B cell (primary cell): ENCODE measurements around the gene FAM118B. TPM values are rescaled to one million over a fixed set of nuclear protein-coding genes. Genes with fewer than 3 reads are reported as not detected.

Experiments
- ATAC-seq: fragments of 200-7000 bp; cut with Tn5 transposase; one replicate; pipeline ENCODE4 v1.10.0; 2021; ENCODE audit warnings: low read depth, mild to moderate bottlenecking, moderate number of reproducible peaks, moderate library complexity
- CTCF ChIA-PET: fragments of 350-600 bp; sonication (Branson Sonifier 250); formaldehyde crosslinking; loops from one replicate; lab custom pipeline; 2021; ENCODE audit warnings: antibody characterized with exemption, inconsistent platforms; lab: Charles Lee
- POLR2A ChIA-PET: fragments of 350-600 bp; sonication (Branson Sonifier 250); formaldehyde crosslinking; loops from one replicate; lab custom pipeline; 2021; ENCODE audit warnings: antibody characterized with exemption; lab: Charles Lee
- DNase-seq: peaks from one replicate; pipeline ENCODE4 v3.0.0; 2013
- H2AFZ ChIP-seq: 2 replicates; pipeline ENCODE4 v1.6.1; 2012; ENCODE audit warnings: mild to moderate bottlenecking, low read depth, low read length; ENCODE audit not compliant: insufficient read depth, poor library complexity, severe bottlenecking
- H3K27ac ChIP-seq, 2 donors: 1 replicate in 1 of 2; 2 replicates in 1 of 2; pipeline ENCODE4 v1.5.1; 2012 to 2013; ENCODE audit warnings: low read length in 2 of 2, mild to moderate bottlenecking in 2 of 2, moderate library complexity in 1 of 2
- H3K27me3 ChIP-seq, 4 experiments: fragments of 200-600 bp in 1 of 4; sonication (generic) in 1 of 4; replicated peaks in 1 of 4; 1 replicate in 2 of 4; 2 replicates in 2 of 4; pipeline versions ENCODE4 v1.6.1 to v1.7.0; 2013 to 2016; ENCODE audit warnings: low read length in 3 of 4, mild to moderate bottlenecking in 2 of 4, mixed read lengths in 1 of 4, moderate library complexity in 1 of 4; ENCODE audit not compliant: insufficient read depth in 4 of 4, control insufficient read depth in 3 of 4; ENCODE audit errors: control extremely low read depth in 1 of 4
- H3K36me3 ChIP-seq, 2 experiments: replicated peaks in 1 of 2; 1 replicate in 1 of 2; 2 replicates in 1 of 2; pipeline versions ENCODE4 v1.6.1 to v1.7.1; 2013; ENCODE audit warnings: low read length in 1 of 2; ENCODE audit not compliant: insufficient read depth in 2 of 2, control insufficient read depth in 1 of 2; ENCODE audit errors: control extremely low read depth in 1 of 2, extremely low read depth in 1 of 2
- H3K4me1 ChIP-seq, 2 donors: fragments of 200-600 bp in 1 of 2; sonication (generic) in 1 of 2; 1 replicate in 1 of 2; 2 replicates in 1 of 2; pipeline versions ENCODE4 v1.5.1 to v1.6.1; 2013 to 2017; ENCODE audit warnings: low read length in 2 of 2; ENCODE audit not compliant: control insufficient read depth in 2 of 2, insufficient read depth in 2 of 2
- H3K4me2 ChIP-seq: replicated peaks from 2 replicates; pipeline ENCODE3; 2012; ENCODE audit warnings: mild to moderate bottlenecking, low read depth, low read length; ENCODE audit not compliant: poor library complexity, severe bottlenecking
- H3K4me3 ChIP-seq, 5 experiments: fragments of 200-600 bp in 1 of 5; sonication (generic) in 1 of 5; 1 replicate in 3 of 5; 2 replicates in 2 of 5; pipeline versions ENCODE4 v1.5.1 to v1.7.0; 2011 to 2016; ENCODE audit warnings: low read length in 4 of 5, mild to moderate bottlenecking in 4 of 5, low read depth in 2 of 5, control low read depth in 1 of 5, moderate library complexity in 1 of 5; ENCODE audit not compliant: insufficient read depth in 1 of 5; ENCODE audit errors: control extremely low read depth in 1 of 5, extremely low read depth in 1 of 5
- H3K79me2 ChIP-seq: fragments of 200-600 bp; sonication (generic); one replicate; pipeline ENCODE4 v1.6.0; 2016; ENCODE audit warnings: low read length; ENCODE audit not compliant: control insufficient read depth, insufficient read depth
- H3K9ac ChIP-seq: fragments of 200-600 bp; sonication (generic); 2 replicates; pipeline ENCODE4 v1.6.1; 2017; ENCODE audit warnings: mild to moderate bottlenecking, low read length, moderate library complexity
- H3K9me3 ChIP-seq, 3 donors: one replicate each; pipeline versions ENCODE4 v1.6.1 to v1.7.1; 2013; ENCODE audit warnings: low read length in 2 of 3; ENCODE audit not compliant: control insufficient read depth in 2 of 3, insufficient read depth in 1 of 3; ENCODE audit errors: control extremely low read depth in 1 of 3
- H4K20me1 ChIP-seq: 2 replicates; pipeline ENCODE4 v1.6.0; 2012; ENCODE audit warnings: mild to moderate bottlenecking, low read length; ENCODE audit not compliant: insufficient read depth, control insufficient read depth, poor library complexity, severe bottlenecking
- H3K27ac Mint-ChIP-seq: one replicate; pipeline ENCODE4 v1.8.0; 2021; ENCODE audit warnings: mixed read lengths
- H3K27me3 Mint-ChIP-seq: one replicate; pipeline ENCODE4 v1.8.0; 2021; ENCODE audit warnings: mixed read lengths
- H3K4me1 Mint-ChIP-seq: one replicate; pipeline ENCODE4 v1.8.0; 2021; ENCODE audit warnings: mixed read lengths
- H3K4me3 Mint-ChIP-seq: one replicate; pipeline ENCODE4 v1.8.0; 2021; ENCODE audit warnings: mixed read lengths
- H3K9me3 Mint-ChIP-seq: one replicate; pipeline ENCODE4 v1.8.0; 2022; ENCODE audit warnings: mixed read lengths; ENCODE audit not compliant: insufficient read depth
- EZH2 ChIP-seq: IDR thresholded peaks from 2 replicates; pipeline ENCODE4 v1.6.1; 2012; ENCODE audit warnings: borderline replicate concordance, low read depth, mild to moderate bottlenecking, moderate library complexity, low read length; ENCODE audit not compliant: insufficient read depth, poor library complexity, severe bottlenecking
- WGBS: methylation state at CpG from one replicate; pipeline ENCODE4 v1.1.5; 2013; ENCODE audit warnings: missing lambda C conversion rate; ENCODE audit not compliant: insufficient coverage; 5-methylcytosine and 5-hydroxymethylcytosine counted together
- intact Hi-C: fragments of 100-400 bp; cut with micrococcal nuclease; formaldehyde crosslinking; loops from one replicate; pipeline ENCODE4 v1.10.0; 2022
- polyA plus RNA-seq: library from polyadenylated mRNA; depleted of rRNA; stranded (reverse); fragments of >200 nt; gene quantifications from 2 replicates; pipeline ENCODE4 v1.2.3, GENCODE V29; 2012
- total RNA-seq, 2 donors: library from RNA; stranded (reverse); fragments of 120-200 nt in 1 of 2; gene quantifications; 1 replicate in 1 of 2; 2 replicates in 1 of 2; pipeline versions ENCODE4 v1.2.3 to v1.2.4, GENCODE V29; 2013 to 2022
- TF ChIP-seq, protein P1 (sequence below): fragments of 200-600 bp; IDR thresholded peaks from one replicate; pipeline ENCODE4 v1.8.0; 2022; ENCODE audit warnings: antibody characterized with exemption, mild to moderate bottlenecking

The FAM118B gene
- total and polyA plus RNA-seq, 2 donors (not counting 1 experiment from before 2014, with no cell fraction given): 7.3 to 14.1 TPM

DNA sequence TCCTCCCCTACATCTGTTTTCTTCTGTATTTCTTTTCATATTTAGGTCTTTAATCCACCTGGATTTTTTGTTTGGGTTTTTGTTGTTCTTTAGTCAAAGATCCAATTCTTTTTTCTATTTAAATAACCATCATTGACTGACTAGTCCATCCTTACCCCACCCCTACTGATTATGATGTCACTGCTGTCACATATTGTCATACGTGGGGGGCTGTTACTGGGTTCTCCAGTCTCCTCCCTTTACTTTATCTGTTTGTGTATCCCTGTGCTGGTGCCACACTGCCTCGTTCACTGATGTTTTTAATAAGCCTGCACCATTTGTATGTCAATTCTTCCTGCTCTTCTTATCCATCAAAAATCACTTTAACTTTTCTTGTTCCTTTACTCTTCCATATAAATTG lies 85.4 kb downstream of the FAM118B start:
- no peaks in the 10 kb centered on the region for H3K27me3 Mint-ChIP-seq
- Histone ChIP-seq H3K79me2 (no peaks in the 10 kb centered on the region), H3K9me3 (no peaks in the 10 kb centered on the region), H4K20me1 (no peaks in the 10 kb centered on the region), H3K4me3 (no peak overlapping the region), H3K36me3 (peaks cover 0 to 25% of the 10 kb centered on the region in 2 experiments), H3K27me3 (no peaks in the 10 kb centered on the region), H2AFZ (no peak overlapping the region), H3K4me2 (no peak overlapping the region), H3K9ac (no peak overlapping the region), H3K27ac (no peak overlapping the region), H3K4me1 (peaks cover 4 to 5% of the 10 kb centered on the region in 2 donors)
- DNase-seq: no peak
- 60% methylated on average over 2 of the region's 2 CpGs for WGBS
- ChIA-PET POLR2A (no interaction called here), CTCF (no interaction called here)
- intact Hi-C loops: no loop called here
- TF ChIP-seq, protein P1, sequence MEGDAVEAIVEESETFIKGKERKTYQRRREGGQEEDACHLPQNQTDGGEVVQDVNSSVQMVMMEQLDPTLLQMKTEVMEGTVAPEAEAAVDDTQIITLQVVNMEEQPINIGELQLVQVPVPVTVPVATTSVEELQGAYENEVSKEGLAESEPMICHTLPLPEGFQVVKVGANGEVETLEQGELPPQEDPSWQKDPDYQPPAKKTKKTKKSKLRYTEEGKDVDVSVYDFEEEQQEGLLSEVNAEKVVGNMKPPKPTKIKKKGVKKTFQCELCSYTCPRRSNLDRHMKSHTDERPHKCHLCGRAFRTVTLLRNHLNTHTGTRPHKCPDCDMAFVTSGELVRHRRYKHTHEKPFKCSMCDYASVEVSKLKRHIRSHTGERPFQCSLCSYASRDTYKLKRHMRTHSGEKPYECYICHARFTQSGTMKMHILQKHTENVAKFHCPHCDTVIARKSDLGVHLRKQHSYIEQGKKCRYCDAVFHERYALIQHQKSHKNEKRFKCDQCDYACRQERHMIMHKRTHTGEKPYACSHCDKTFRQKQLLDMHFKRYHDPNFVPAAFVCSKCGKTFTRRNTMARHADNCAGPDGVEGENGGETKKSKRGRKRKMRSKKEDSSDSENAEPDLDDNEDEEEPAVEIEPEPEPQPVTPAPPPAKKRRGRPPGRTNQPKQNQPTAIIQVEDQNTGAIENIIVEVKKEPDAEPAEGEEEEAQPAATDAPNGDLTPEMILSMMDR: no peak
- no peak for TF ChIP-seq EZH2
- ATAC-seq: no peak
- H3K9me3 Mint-ChIP-seq: no peaks in the 10 kb centered on the region
- peaks cover 11% of the 10 kb centered on the region for H3K4me1 Mint-ChIP-seq
- H3K27ac Mint-ChIP-seq: no peak overlapping the region
- no peak overlapping the region for H3K4me3 Mint-ChIP-seq

DNA sequence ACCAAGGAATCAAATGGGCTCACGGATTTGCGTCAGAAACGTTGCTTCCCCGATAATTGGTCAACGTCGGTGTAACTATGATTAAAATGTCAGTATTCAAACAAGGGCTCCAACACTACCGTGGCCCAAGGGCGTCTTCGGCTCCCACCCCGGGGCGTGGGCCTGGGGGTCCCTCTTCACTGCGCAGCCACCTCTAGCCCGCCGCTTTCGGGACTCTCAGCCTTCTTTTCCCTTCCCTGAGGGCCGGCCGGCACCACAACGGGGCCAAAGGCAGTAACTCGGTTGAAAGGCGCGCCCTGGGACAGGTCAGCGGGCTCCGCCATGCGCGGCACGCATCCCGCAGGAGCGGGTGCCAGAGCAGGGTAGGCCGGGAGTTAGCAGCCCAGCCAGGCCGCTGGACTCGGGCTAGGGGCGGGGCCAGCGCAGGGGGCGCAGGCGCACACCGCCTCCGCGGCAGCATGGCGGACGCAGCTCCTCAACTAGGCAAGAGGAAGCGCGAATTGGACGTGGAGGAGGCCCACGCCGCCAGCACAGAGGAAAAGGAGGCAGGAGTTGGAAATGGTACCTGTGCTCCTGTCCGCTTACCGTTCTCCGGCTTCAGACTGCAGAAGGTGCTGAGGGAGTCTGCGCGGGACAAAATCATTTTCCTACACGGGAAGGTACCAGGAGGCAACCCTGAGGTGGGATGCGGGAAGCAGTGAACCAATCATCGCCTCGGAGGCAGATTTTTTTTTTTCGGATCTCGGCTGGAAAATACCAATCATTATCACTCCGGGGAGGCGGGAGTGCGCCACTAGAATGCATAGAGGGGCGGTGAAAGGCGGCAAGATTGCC lies 92.3 kb downstream of the FAM118B start, which contains the start of gene DCPS:
Gene DCPS, plus strand, starts transcription at position 438 of the 834 bp plus-strand sequence. Its CDS starts 21 bp downstream, at position 459.
- Histone ChIP-seq H4K20me1 (no peaks in the 10 kb centered on the region), H3K4me3 (peak within 1 kb of the TSS; percentile 60 to 99 (median 97)), H3K4me2 (peak within 1 kb of the TSS; percentile 96), H3K9ac (peak within 1 kb of the TSS; percentile 97), H3K27ac (peak within 1 kb of the TSS; percentile 82 to 90), H3K9me3 (no peaks in the 10 kb centered on the region), H3K79me2 (peaks cover 36% of the 10 kb centered on the region), H2AFZ (peak within 1 kb of the TSS; percentile 99), H3K27me3 (no peaks in the 10 kb centered on the region), H3K4me1 (peaks cover 11 to 33% of the 10 kb centered on the region in 2 donors), H3K36me3 (peaks cover 2 to 9% of the 10 kb centered on the region in 2 experiments)
- CTCF ChIA-PET: interaction anchor here (0.6 to 1.2 kb wide), 4 partner anchors 10 to 31 kb away, joined by 3 to 4 read pairs (median 3); no protein-coding TSS in a partner anchor
- TF ChIP-seq EZH2: no peak
- TF ChIP-seq, protein P1: no peak
- peak; percentile 89 for DNase-seq
- 3% methylated on average over 57 of the region's 61 CpGs for WGBS
- ATAC-seq: peak; percentile 98
- peak within 1 kb of the TSS; percentile 88 for H3K4me3 Mint-ChIP-seq
- intact Hi-C loops: loop anchor here (1.0 to 10.0 kb wide), 4 partner anchors 19 to 93 kb away; partner anchors contain the start of genes FAM118B, FOXRED1, RPUSD4 and ST3GAL4
- H3K9me3 Mint-ChIP-seq: no peaks in the 10 kb centered on the region
- H3K27ac Mint-ChIP-seq: peak within 1 kb of the TSS; percentile 94
- POLR2A ChIA-PET: interaction anchor here (0.6 to 1.1 kb wide), 4 partner anchors 18 to 35 kb away, joined by 3 to 12 read pairs (median 6); partner anchors contain the start of genes FOXRED1, SRPRA and TIRAP
- H3K27me3 Mint-ChIP-seq: no peaks in the 10 kb centered on the region
- peaks cover 35% of the 10 kb centered on the region for H3K4me1 Mint-ChIP-seq
